H1 (cell line): ENCODE results near the gene SCGB1A1. TPM values are rescaled to one million over a fixed set of nuclear protein-coding genes. Genes with fewer than 3 reads are reported as not detected.

ENCODE experiments used
- BCL11A ChIP-seq, 2 experiments: IDR thresholded peaks; one replicate each; pipeline ENCODE4 v1.6.1; 2011; ENCODE audit warnings: low read depth in 2 of 2, low read length in 2 of 2, mild to moderate bottlenecking in 2 of 2
- CHD7 ChIP-seq: fragments of 300-600 bp; sonication (generic); IDR thresholded peaks from 2 replicates; pipeline ENCODE4 v1.7.1; 2012; ENCODE audit warnings: low read length, moderate library complexity, mild to moderate bottlenecking, inconsistent platforms; ENCODE audit not compliant: insufficient replicate concordance
- MAX ChIP-seq: IDR thresholded peaks from 2 replicates; pipeline ENCODE4 v1.6.1; 2012; ENCODE audit warnings: inconsistent platforms
- NRF1 ChIP-seq: IDR thresholded peaks from 2 replicates; pipeline ENCODE4 v1.6.1; 2011; ENCODE audit warnings: mild to moderate bottlenecking, low read depth, low read length, improper control_type of control experiment
- POU5F1 ChIP-seq: IDR thresholded peaks from 2 replicates; pipeline ENCODE4 v1.6.1; 2011; ENCODE audit warnings: low read depth, mild to moderate bottlenecking, low read length, moderate library complexity
- SAP30 ChIP-seq: fragments of 300-600 bp; sonication (generic); IDR thresholded peaks from 2 replicates; pipeline ENCODE4 v1.7.1; 2012; ENCODE audit warnings: low read length, moderate library complexity, mild to moderate bottlenecking, inconsistent platforms; ENCODE audit not compliant: insufficient read depth, insufficient replicate concordance
- polyA plus RNA-seq, 7 experiments: library from polyadenylated mRNA; depleted of rRNA in 3 of 7; stranded (reverse) in 5 of 7; unstranded in 2 of 7; fragments of >200 nt in 5 of 7; fragments of 200-250 nt in 2 of 7; gene quantifications; 1 replicate in 5 of 7; 2 replicates in 1 of 7; 4 replicates in 1 of 7; pipeline versions ENCODE4 v1.2.1 to v1.2.3, GENCODE V29; 2011 to 2013; ENCODE audit warnings: missing spikeins in 2 of 7, mixed read lengths in 2 of 7
- total RNA-seq: library from RNA; stranded (reverse); fragmentation: NEBNext Ultra II Directional; extraction: Animal tissue kit (Norgen Biotek cat#: 25700); gene quantifications from 2 replicates; pipeline ENCODE4 v1.2.1, GENCODE V29; 2021

The SCGB1A1 gene
- total and polyA plus RNA-seq, 2 of the 8 experiments (the other 6 are each of a cell fraction or from before 2014, with no cell fraction given) = not detected

DNA sequence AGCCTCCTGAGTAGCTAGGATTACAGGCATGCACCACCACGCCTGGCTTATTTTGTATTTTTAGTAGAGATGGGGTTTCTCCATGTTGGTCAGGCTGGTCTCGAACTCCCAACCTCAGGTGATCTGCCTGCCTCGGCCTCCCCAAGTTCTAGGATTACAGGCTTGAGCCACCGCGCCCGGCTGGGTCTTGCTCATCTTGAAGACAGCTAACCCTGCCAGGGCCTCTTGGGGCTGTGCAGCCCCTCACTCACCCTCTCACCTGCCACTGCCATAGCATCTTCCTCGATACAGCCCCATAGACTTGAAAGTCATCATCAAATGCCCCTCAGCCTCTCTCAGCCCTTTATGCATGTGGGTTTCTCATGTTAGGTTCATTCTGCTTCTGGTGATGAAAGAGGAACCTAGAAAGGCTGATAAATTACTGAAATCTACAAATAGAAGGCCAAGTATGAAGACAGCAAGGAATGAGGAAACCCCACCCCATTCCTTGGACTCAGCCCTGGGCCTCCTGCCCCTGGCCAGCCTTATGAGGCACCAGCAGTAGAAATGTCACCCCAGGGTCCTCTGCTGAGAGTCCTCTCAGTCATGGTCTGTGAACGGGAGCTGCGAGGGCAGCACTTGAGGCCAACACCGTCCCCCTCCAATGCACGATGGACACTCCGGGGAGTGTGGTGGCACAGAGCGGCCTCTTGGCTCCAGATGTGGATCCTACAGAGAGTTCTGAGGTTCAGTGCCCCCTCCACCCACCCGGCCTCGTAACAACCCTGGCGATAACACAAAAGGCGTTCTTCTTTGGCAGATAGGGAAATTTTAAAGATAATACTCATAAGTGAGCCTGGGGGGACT, 24.8 kb downstream of the SCGB1A1 start (continued):
- TF ChIP-seq CHD7 (no peak), BCL11A (IDR thresholded peaks at IDR 0.05; ENCODE audit: low read depth in 2 of 2, low read length in 2 of 2) (no peak), SAP30 (no peak), POU5F1 (no peak), NRF1 (no peak), MAX (no peak)
